ENCODE results near the gene CA12.

Gene CA12

GRCh38 chr15:63402498-63403253 lies 21.0 kb upstream of the CA12 start:
- DNase-seq, result peak in 1 of 58 donors; percentile 21

DNA sequence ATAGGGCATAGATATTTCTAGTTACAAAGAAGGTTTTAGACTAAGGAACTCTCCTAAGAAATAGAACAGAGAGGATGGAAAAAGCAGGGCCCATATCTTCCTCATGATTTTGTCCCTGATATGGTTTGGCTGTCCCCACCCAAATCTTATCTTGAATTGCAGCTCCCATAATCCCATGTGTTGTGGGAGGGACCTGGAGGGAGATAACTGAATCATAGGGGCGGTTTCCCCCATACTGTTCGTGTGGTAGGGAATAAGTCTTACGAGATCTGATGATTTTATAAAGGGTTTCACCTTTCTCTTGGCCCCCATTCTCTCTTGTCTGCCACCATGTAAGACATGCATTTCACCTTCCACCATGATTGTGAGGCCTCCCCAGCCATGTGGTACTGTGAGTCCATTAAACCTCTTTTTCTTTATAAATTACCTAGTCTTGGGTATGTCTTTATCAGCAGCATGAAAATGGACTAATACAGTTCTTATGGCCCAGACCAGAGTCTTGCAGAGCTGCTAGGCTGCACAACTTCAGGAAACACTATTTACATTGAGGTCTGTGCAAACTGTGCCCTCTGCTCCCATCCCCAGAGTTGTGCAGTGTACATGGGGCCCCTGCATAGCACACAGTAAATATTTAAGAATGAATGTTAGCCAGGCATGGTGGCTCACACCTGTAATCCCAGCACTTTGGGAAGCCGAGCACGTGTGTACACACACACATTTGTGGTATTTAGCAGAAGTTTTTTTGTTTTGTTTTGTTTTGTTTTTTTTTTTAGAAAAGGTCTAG lies 20.3 kb upstream of the CA12 start:
- DNase-seq, result no peak

DNA sequence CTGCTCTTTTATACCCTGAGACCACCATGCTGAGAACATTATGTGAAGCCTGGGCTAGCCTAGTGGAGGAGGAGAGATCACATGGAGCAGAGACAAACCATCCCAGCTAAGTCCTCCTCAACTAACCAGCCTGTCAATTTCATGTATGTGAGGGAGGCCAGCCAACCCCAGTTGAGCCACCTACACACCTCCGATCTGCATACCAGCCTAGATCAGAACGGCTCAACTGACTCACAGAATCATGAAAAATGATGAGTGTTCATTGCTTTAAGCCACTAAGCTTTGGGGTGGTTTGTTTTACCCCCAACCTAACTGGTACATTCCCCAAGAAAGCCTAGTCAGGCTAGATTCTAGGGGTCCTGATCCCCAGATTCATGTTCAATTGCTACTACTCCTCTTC lies 19.4 kb upstream of the CA12 start:
- DNase-seq, result no peak

DNA sequence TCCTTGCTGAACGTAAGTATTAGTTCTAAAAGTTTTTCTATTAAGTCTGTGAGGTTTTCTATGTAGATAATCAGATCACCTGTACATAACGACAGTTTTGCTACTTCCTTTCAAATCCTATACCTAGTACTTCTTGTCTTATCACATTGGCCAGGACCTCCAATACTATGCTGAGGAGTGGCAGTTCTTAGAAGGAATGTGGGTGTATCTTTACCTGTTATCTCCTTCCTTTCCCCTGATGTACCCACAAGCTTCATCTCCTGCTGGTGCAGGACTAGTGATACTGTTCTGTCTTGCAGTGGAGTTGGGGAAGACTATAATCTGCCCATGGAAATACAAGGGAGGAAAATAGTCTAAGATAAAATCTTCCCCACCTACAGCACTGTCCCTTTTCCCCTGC lies 16.8 kb upstream of the CA12 start:
- DNase-seq, result no peak

GRCh38 chr15:63396152-63396928 lies 14.7 kb upstream of the CA12 start:
- no peak for DNase-seq

DNA sequence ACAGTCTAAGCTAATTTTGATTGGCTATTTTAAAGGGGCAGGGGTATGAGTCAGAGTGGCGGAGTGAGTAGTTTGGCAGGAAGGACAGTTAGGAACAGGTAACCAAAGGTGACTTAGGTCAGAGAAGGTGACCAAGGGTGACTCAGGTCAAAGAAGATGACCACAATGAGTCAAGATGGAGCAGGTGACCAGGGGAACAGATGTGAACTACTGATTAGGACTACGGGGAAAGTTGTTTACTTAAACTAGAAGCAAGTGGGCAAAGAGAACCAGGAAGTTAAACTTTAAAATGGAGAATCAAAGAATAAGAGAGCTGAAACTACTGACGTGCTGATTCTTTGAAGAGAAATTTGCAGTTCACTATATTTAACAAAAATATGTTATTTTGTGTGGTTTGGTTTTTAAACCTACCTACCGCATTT lies 14.1 kb upstream of the CA12 start:
- DNase-seq, result no peak

GRCh38 chr15:63392361-63393009 lies 10.8 kb upstream of the CA12 start:
- no peak for DNase-seq

DNA sequence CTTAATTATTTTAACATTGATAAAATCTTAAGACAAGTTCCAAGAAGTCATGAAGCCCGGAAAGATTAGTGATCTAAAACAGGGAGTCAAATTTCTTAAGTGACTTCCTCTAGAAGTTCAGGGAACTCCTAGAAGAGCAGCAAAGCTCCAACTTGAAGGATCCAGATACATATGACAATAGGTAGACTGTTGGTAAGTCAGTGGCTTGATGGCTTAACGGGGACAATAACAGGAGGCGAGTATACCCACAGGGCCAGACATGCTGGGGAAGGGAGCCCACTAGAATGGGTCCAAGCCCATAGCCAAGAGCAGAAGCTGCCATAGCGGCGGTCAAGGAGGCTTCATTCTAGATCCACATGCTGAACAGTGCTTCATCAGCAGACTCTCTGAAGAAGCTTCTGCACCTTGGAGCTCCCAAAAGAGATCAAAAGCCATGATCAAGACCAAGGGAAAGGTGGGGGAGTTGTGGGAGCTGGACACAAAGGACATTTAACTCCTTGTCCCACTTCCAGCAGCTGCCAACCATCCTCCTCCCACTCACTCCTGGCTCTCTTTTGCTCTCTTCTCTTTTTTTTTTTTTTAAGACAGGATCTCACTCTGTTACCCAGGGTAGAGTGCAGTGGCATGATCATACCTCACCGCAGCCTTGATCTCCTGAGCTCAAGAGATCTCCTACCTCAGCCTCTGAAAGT lies 10.2 kb upstream of the CA12 start:
- no peak for DNase-seq

GRCh38 chr15:63390689-63391088 lies 9.0 kb upstream of the CA12 start:
- no peak for DNase-seq

- peak in 1 of 58 donors; percentile 28 for DNase-seq
Measured at GRCh38 chr15:63389902-63390670, 8.4 kb upstream of the CA12 start.

GRCh38 chr15:63388511-63388910 lies 6.9 kb upstream of the CA12 start:
- no peak for DNase-seq

- no peak for DNase-seq
Measured at GRCh38 chr15:63387748-63388493, 6.3 kb upstream of the CA12 start.

GRCh38 chr15:63385911-63386531 lies 4.4 kb upstream of the CA12 start:
- no peak for DNase-seq

- no peak for DNase-seq
Measured at GRCh38 chr15:63384906-63385305, 3.3 kb upstream of the CA12 start.

DNA sequence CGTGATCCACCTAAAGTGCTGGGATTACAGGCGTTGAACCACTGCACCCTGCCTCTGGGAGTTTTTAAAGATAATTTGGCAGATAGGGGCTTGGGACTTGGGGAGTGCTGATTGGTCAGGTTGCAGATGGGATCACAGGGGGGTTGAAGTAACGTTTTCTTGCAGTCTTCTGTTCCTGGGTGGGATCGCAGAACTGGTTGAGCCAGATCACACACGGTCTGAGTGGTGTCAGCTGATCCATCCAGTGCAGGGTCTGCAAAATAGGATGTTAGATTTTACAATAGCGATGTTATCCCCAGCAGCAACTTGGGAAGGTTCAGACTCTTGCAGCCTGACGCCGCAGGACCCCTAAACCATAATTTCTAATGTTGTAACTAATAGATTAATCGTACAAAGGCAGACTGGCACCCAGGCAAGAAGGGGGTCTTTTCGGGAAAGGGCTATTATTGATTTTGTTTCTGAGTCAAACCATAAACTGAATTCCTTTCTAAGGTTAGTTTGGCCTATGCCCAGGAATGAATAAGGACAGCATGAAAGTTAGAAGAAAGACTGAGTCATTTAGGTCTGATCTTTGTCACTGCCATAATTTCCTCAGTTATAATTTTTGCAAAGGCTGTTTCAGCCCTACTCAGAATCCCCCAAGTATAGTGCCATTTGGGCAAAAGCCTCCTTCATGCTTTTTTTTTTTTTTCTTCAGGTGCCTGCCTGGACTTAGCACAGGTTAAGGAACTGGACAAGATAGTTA lies 1.5 kb upstream of the CA12 start:
- DNase-seq, result no peak

DNA sequence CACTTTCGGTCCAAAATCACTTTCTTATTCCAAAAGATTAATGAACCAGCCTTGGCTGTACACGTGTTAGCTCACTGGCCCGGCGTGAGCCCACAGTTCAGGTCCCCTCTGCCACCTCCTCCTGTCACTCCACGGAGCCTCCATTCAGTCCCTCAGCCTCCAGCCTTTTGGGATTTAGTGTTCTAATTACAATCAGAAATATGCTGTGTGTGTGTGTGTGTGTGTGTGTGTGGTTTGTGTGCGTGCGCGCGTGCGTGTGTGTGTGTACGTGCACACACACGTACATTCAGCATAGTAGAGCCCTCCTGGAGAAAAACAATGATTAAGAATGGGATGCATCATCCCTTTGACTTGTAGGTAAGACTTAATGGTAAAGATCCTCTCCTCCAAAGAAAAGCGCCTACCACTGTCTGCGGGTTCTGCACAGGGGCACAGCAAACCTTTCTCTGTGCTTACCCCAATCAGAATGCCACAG lies 801 bp downstream of the CA12 start:
- DNase-seq, result no peak

- DNase-seq, result no peak
Measured at GRCh38 chr15:63380151-63380807, 1.4 kb downstream of the CA12 start.
